Fibroblast of lung (primary cell): ENCODE measurements around the gene CLPTM1L.

ENCODE experiments used
- EZH2 ChIP-seq: IDR thresholded peaks from 2 replicates; pipeline ENCODE4 v1.5.1; 2012; ENCODE audit warnings: low read length, control low read depth, mild to moderate bottlenecking; ENCODE audit errors: missing control alignments
- TF ChIP-seq, protein P1 (sequence below), 2 donors: IDR thresholded peaks in 1 of 2; conservative IDR thresholded peaks in 1 of 2; 1 replicate in 1 of 2; 2 replicates in 1 of 2; pipeline ENCODE4 v1.5.1; 2011 to 2012; ENCODE audit warnings: low read length in 2 of 2, control low read depth in 1 of 2, inconsistent platforms in 1 of 2, low read depth in 1 of 2, mild to moderate bottlenecking in 1 of 2

DNA sequence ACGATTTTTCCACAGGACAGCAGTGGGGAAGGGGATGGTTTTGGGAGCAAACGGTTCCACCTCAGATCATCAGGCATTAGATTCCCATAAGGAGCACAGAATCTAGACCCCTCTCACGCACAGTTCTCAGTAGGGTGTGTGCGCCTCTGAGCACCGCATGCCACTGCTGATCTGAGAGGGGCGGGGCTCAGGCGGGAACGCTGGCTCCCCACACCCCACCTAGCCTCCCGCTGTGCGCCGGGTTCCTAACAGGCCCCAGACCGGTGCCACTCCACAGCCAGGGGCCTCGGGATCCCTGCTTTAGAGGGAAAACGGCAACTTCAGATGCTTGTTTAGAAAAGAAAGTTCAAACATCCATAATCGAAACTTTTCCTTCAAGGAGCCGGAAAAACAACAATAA, 70.4 kb downstream of the CLPTM1L start:
- TF ChIP-seq, protein P1, sequence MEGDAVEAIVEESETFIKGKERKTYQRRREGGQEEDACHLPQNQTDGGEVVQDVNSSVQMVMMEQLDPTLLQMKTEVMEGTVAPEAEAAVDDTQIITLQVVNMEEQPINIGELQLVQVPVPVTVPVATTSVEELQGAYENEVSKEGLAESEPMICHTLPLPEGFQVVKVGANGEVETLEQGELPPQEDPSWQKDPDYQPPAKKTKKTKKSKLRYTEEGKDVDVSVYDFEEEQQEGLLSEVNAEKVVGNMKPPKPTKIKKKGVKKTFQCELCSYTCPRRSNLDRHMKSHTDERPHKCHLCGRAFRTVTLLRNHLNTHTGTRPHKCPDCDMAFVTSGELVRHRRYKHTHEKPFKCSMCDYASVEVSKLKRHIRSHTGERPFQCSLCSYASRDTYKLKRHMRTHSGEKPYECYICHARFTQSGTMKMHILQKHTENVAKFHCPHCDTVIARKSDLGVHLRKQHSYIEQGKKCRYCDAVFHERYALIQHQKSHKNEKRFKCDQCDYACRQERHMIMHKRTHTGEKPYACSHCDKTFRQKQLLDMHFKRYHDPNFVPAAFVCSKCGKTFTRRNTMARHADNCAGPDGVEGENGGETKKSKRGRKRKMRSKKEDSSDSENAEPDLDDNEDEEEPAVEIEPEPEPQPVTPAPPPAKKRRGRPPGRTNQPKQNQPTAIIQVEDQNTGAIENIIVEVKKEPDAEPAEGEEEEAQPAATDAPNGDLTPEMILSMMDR (conservative IDR thresholded peaks at IDR 0.05 in 1 of 2, IDR thresholded peaks at IDR 0.05 in 1 of 2; ENCODE audit: low read depth in 1 of 2, low read length in 2 of 2): no peak
- TF ChIP-seq EZH2: no peak
